NCI-H2196 (cell line): ENCODE data around the gene C1orf53.

Experiments used
- DNase-seq: peaks from one replicate; lab custom pipeline; 2025; ENCODE audit not compliant: unreplicated experiment; lab: John Stamatoyannopoulos, UW

Gene C1orf53

DNA sequence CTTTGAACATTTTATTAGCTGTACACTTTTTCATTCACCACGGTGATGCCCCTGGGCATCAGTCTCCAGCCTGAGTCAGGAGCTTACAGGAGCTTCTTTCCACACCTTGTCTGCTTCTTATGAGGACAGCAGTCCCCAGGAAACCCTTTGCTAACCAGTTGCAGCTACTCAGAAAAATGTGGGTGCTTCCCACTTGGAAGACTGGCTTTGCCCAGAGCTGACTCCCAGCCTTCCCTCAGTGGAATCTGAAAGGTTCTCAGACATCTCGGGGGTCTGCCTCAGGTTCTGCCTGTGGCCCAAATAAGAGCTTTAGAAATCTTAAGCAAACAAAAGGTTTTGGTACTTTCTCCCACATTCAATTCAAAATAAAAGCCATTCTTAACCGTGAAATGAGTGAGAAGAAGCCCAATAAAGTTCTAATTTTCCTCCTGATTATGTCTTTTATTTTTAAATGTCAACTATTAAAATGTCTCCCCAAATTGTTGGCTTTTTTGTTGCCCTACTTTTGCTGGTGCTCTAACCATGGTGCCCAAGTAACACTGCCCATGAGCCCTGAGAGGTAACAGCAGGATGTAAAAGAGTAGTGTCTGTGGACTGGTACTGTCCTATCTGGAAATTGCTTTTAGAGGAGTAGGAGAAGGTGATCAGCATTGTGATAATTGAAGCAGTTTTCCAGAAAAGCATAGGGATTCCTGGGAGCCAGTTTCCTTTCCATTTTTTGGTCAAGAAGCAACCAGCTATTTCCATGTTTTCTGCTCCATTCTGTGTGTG lies 5.6 kb downstream of the C1orf53 start:
- no peak for DNase-seq

DNA sequence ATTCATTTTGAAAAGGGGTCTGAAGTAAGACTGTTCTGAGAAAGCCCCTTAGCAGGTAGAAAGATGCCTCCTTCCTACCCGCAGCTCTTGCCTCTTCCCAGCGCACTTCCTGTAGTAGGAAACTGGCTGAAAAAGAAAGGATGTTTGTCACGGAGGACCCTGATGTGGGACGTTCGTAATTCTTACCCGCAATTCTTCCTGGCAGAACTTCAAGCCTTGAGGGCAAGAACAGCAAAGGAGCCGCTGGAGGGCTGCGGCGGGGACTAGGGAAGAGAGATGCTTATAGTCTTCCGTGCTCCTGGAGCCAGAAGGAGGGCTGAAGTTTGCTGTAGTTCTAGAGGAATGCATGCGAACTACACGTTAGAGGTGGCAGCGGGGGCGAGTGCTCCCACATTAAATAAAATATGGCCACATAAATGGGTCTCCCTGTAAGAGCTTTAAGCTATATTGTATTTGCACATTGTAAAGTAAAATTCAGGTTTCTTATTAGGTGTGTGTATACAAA lies 6.3 kb downstream of the C1orf53 start:
- no peak for DNase-seq

DNA sequence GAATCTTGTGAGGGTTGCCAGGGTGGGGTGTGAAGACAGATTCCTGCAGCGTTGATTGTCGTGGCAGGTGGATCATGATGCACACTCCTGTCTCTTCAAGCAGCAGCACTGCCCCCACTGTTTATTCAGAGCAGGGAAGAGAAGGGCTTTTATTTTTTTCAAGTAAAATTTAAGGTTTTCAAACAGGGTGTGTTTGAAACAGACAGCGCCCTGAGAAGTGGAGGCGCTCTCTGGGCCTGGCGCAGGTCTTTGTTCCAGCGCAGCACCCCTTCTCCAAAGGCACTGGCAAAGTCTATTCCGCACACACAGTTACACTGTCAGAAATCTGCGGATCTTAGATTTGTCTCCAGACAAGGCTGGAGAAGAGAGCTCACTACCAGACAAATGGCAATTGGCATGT lies 7.0 kb downstream of the C1orf53 start:
- no peak for DNase-seq

DNA sequence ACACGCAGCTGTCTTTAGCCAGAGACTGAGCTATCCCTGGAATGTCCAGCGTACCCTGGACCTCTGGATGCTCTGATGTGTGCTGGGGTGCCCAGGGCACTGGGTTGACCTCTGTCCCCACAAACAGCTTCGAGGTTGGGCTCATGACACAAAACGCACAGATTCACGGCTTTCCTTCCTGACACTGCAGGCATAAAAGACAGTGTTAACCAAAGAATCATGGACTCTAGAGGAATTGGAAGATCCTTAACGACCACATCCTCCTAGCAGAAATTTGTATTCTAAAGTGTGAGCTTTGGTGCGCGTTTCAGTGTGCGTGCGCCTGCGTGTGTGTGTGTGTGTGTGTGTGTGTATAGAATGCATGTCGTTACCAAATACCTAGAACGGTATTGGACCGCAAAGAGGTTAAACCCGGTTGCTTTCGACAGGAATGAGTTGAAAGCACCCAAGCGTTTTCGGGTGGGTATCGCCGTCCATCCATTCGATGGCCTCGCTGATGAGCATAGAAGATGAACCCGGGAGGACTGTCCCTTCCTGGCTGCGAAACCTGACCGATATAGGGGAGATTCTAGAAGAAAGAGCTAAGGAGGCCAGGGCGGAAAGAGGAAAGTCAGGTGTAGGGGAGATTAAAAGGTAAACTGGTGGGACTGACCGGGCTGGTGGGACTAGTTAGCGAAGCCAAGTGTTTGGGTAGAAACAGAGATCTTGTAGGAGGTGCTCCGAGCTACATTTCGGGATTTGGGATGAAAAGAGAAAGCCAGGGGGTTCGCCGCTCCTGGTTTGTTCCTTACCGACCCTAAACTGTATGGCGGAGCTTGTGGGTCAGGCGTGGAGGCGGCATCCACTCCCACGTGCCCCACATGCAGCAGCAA lies 7.9 kb downstream of the C1orf53 start:
- DNase-seq: no peak

DNA sequence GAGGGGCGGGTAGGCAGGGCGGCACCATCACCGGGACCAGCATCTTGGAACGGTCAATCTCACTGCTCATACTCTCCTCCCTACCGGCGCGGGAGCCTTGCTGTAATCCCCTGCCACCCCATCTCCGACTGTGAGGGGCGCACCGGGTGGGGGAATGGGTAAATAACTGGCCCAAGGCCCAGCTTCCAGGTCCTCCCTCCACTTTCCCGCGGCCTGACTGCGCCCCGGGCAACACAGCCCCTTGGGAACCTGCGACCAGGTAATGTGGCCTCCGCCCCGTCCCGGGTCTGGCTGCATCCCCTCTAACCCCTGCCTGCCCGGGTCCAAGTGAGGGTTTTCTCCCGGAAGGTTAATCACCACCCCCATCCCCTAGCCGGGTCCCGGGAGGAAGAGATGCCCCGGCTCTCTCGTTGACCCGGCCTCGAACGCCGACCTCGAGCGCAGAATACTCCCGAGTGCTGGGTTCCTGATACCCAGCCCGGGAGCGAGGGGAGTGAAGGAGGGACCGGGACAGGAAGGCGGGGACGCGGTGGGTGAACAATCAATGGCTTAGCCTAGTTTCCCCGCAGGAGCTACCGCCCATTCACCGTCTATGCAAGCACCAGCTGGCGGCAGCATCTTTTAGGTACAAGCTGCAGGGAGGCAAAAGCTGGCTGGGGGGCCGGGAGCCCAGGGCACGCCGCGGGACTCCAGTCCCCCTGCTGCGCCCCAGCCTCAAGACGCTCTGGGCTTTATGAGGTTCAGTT lies 8.9 kb downstream of the C1orf53 start:
- no peak for DNase-seq

DNA sequence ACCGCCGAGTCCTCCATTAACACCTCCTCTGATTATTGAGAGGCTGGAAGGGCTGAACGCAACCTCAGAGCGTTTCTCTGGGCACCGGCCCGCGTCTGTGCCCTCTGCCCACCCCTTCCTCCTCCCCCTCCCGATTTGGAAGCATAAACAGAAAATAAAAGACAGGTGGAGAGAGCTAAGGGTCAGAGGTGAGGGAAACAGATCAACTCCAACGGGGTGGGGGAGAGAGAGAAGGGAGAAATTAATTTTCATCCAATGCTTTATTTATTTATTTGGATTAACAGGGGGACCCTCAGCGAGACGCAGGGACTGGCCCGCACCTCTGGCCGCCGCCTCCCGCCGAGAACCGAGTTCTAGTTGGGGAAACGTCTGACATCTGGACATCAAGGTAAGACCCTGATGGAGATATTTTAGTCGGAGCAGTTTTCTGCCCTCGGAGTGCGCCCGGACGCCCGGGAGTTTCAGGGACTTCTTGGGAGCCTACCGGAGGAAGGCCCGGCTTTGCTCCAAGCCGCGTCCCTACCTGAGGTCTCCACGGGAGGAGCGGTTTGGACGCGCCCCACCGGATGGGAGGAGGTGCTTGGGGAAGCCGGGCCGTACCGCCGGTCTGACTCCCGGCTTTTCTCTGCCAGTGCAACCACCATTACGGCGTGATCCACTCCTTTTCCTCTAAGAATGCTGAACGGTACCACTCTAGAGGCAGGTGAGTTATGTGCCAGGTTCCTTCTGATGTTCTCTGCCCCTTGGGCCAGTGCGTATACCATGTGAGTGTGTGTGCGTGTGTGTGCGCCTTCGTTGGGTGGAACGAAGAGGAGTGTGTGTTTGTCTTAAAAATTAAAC lies 9.6 kb downstream of the C1orf53 start:
- DNase-seq: no peak

DNA sequence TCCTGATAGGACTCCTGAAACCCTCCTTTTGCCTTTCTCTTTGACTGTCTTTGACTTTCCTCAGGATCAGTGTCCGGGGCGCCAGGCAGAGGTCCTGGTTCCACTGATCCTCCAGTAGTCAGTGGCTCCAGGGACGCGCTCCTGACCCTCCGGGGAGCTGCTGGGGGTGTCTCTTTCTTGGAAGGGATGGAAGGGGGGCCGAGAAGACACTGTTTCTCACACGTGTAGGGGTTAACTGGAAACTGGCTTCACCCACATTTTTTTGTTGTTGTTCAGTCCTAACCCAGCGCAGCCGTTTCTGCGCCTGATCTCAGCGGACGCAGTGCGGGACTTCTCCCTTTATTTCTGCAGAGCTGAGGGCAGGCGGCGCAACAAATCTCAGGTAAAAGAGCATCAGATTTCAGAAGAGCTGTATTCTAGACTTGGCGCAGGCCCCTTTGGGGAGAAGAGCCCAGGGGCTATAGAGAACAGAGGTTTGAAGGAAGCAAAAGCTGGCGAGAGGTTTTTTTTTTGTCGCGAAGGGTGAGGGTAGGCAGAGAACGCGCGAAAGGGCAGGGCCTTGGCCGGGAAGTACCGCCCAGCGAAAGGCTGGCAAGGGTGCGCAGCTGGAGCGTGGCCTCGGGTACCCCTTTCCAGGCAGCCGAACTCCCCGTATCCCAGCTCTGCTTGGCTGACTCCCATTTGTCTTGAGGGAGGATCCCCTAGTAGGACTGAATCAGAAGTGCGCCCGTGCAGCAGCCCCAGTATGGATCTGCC lies 10.5 kb downstream of the C1orf53 start:
- DNase-seq: no peak

DNA sequence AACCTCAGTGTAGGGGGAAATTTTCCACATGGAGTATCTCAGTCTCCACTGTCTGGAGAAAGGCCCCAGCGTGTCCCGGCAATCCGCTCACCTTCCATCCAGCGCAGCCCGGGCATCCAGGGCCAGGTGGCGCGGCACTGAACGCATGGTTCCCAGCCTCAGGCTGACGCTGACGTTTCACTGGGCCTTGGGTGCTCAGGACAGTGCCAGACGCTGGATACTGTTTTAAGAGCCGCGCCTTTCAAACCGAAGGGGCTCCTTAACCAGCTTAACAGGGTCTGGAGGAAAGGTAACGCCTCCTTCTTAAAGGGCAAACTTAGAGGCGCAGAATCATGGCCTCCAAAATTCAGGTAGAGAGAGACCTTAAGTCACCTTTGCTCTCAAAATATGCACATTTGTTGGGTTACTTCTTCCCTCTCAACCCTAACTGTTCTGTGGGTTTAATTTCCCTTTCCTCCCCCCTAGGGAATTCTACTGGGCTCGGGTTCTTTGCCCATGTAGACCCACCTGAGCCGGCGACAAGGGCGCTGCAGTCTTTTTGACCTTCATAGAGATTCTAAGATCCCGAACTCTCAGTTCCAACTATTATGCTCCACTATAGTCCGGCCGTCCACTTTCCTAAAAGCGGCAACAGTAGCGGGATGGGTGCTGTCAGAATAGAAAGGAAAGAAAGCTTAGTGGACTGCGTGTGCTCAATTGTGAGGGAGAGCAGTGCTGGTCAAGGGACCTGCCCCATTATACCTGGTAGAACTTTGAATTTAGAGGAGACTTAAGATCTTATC lies 11.3 kb downstream of the C1orf53 start:
- no peak for DNase-seq

DNA sequence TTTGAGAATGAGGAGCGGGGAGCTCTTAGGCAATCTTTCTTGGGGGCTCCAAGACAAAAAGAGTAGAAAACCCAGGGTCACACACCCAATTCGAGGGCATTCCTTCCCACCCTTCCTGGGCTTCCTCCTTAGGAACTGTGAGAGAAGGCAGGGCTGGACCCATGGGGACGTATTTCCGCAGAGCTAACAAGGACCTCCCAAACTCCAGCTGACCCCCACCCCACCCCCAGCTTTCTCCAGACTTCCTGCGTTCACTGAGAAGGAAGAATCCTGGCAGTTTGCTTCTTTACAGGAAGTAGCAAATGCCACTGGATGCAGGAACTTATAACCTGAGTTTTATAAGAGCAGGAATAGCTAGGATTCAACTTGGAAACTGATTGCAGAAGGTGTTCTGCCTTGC lies 12.1 kb downstream of the C1orf53 start:
- DNase-seq: no peak

DNA sequence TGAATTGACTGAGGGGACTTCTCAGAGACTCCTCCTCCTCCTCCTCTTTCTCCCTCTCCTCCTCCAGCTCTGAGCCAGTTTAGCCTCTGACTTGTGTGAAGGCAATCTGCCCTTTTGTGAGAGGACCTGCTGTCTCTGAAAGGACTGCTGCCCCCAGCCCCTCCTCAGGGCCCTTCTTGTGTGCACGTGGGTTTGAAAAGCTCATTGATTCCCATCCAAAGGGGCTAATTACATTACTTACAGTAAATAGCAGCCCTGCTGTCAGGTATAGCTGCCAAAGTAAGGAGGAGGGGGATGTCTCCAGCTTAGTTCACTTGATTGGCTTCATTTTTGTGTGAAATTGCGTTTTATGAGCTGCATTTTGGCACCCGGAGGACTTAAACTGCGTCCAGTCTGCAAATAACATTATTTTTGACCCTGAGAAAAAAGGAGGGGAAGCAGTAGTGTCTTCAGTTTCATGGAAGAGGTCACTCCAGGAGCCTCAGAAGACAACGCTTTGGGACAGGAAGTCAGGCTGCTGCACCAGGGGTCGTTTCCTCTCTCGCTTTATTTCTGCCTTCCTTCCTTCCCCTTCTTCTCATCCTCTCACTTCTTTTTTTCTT lies 12.9 kb downstream of the C1orf53 start:
- DNase-seq: no peak

DNA sequence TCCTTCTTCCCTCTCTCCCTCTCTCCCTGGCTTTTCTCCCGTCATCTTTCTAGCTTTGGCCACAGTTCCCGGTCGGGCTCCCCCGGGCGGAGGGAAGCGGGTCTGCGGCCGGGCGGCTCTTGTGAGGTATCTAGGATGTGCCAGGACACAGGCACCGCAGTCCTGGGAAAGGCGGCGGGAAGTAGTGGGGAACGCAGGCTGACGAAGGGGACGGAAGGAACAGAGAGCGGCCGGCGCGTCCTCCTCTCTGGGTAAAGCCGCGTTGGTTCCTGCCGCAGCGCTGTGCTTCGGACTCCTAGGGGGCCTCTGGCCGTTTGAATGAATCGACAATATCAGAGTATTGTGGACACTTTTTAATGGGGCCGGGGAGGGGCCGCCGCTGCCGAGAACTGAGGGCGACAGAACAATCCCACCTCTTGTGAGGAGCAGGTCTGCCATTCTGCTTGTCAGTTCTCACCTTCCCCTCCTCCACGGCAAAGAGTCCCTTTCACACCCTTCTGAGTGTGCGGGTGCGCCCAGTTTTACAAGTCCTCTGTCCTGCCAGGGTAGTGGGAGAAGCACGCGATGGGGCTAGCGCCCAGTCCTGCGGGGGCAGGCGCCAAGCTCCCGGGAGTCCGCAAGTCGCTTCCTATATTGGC lies 13.6 kb downstream of the C1orf53 start:
- DNase-seq: peak; percentile 51

DNA sequence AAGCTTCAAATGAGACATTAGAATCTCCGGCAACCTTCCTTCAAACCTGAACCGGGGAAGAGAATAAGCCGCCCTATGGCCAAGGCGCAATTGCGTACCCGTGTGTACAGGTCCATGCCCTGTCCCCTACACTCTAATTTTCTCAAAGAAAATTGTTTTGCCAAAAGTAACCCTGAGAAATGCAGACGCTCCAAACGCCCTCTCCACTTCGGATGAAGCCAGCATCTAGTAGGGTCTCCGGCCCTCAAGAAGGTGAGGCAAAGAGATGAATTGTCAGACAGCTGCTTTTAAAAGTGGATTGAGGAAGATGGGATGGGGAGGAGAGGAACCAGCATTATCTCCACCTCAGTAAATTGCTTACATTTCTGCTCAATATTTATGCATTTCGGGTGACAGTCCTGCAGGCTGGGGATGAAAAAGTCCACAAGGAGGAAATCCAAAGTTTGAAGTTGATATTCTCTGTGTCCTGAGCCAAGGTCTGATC lies 14.1 kb downstream of the C1orf53 start:
- no peak for DNase-seq

DNA sequence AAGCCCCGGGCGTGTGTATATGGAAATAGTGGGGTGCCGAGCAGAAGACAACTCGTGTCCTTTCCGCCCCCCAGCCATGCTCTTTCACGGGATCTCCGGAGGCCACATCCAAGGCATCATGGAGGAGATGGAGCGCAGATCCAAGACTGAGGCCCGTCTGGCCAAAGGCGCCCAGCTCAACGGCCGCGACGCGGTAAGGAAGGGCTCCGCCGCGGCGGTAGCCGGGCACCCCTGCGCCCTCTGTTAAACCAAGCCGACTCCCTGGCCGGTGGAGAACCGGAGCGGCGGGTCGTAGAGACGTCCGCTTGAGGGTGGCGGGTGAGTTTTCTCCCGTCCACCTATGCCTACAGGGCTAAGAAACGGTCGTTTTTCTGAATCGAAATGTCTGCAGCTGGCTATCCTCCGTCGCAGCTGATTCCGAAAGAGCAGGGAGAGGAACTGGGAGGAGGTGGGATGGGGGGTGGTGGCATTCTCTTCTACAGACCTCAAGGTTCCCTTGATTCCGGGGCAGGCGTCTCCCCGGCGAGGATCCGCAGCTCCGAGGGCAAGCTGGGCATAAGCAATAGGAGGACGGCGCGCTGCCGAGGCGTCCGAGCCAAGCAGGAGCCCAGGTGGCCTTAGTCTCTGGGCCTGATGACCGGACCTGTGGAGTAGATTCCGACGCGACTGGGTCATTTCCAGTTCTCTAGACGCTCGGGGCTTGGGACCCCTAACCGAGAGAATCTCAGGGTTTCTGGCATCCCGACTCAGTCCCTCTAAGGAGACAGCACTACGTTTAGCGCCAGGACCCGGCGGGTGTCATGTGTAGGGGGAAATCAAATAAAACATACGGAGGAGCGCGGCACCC lies 15.6 kb downstream of the C1orf53 start:
- no peak for DNase-seq

DNA sequence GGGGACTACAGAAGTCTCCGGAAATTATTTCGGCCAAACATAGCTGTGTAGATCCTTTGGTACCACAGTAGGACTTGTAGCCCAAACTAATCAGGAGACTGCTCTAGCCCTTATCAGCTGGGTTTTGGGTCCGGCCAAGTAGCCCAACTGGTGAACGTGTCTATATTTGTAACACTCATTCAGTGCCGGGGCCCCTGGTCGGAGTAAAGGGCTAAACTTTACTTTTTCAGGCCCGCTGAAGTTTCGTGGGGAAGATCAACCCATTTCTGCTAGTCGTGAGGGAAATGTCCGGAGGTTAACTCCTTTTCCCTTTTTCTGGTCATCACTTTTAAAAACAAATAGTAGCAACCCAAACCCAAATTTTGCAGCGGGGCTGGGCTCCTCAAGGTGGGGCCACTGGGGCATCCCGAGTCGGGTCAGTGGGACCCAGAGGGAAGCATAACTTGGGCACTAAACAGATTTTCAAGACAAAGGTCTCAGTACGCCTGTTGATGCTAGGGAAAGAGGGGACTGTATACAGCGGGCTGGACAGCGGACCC lies 16.4 kb downstream of the C1orf53 start:
- no peak for DNase-seq

DNA sequence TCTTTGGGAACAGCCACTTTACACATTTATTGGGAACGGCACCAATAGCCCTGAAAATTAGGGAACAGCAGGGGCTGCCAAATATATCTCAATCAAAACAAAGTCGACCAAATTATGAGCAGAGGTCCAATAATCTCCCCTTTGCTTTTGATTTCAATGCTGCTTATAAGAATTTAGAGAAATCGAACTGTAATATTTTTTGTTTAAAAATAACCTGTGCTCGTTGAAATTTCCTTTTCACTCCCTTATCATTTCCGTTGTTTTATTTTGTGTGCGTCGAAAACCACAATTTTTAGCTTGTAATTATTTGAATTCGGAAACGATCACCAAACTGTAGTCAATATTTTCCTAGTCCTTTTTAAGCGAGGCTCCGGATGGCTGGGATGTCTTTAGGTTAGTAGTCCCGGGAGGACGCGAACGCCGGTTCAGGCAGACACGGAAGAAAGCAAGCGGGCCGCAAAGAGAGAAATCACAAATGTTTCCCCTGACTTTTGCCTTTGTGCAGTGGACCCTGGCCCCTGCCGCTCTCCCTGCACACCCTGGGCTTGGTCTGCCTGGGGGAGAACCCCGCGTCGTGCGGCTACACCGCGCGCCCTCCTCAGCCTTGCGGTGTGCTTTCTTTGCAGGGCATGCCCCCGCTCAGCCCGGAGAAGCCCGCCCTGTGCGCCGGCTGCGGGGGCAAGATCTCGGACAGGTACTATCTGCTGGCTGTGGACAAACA lies 17.1 kb downstream of the C1orf53 start:
- no peak for DNase-seq

DNA sequence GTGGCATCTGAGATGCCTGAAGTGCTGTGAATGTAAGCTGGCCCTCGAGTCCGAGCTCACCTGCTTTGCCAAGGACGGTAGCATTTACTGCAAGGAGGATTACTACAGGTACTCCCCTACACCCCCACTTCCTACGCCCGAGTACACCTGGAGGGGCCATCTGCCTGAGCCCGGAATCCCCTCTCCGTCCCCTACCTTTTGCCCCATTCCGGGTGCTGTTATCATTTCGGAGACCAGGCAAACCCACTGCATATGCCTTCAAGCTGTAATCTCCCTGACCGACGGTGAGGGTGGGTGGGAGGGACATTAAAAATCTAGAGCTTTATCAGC lies 17.6 kb downstream of the C1orf53 start:
- no peak for DNase-seq
